Nucleus accumbens (tissue), 56 donors: ENCODE results near the gene CDK6.

Source experiments
- DNase-seq, 56 donors: peaks; one replicate each; lab custom pipeline; 2025; lab: John Stamatoyannopoulos, UW

The CDK6 gene

GRCh38 chr7:92848441-92848840, 12.1 kb upstream of the CDK6 start:
- DNase-seq = no peak

GRCh38 chr7:92847305-92847704, 10.9 kb upstream of the CDK6 start:
- no peak for DNase-seq

GRCh38 chr7:92845736-92846135, 9.4 kb upstream of the CDK6 start:
- DNase-seq = no peak

DNA sequence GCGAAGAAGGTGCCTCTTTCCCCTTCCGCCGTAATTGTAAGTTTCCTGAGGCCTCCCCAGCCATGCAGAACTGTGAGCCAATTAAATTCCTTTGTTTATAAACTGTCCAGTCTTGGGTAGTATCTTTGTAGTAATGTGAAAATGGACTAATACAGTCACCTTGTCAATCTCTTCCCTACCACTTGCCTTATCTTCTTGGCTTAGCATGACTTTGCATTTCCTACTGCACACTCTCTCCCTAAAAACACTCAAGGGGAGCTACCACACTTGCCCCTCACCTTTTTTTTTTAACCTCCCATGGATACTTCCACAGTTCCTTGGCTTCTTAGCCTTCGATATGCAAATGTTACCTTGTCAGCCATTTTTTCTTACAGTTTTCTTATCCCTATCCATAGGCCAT, 7.4 kb upstream of the CDK6 start:
- DNase-seq = no peak

DNA sequence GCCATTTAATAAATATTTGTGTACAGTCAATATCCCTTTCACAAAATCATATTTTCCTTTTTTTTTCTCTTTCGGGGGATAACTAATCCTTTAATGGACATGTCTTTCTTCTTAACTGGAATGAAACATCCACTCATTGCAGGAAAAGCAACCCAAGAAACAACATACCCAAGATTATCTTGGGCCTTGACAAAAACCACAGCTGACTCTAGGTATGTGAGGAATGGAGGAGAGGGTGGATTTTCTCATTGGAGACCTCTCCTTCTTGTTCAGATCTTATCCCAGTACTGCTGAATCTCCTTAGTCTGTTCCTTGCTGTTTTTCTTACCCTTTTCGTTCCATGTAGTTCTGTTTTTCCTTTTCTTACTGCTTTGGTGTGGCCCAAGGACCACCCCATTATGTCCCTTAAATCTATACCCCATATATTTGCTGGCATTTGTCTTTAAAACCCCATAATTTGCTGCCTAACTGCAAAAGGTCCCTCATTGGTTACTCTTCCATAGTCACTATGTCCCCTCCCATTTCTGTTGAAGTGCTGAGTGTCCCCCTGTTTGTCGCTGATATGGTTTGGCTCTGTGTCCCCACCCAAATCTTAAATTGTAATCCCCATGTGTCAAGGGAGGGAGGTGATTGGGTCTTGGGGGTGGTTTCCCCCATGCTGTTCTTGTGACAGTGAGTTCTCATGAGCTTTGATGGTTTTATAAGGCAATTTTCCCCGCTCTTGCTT, 6.8 kb upstream of the CDK6 start:
- DNase-seq = no peak

DNA sequence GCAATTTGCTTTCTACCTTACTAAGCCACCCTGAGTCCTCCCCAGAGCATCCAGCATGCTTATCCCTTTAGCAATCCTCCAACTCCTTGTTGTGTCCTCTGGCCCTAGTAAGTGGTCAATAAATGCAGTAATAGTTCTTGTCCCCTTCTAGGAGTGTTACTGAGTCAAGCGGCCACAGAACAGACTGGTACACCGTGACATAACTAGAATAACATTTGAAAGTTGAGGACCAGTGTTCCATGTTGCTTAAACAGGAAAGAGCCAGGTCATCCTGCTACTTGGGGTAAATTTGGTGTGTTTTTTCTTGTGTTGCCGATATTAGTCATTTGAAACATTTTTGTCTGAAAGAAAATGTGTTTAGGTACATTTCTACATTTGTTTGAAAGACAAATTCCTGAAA, 4.8 kb upstream of the CDK6 start:
- no peak for DNase-seq

DNA sequence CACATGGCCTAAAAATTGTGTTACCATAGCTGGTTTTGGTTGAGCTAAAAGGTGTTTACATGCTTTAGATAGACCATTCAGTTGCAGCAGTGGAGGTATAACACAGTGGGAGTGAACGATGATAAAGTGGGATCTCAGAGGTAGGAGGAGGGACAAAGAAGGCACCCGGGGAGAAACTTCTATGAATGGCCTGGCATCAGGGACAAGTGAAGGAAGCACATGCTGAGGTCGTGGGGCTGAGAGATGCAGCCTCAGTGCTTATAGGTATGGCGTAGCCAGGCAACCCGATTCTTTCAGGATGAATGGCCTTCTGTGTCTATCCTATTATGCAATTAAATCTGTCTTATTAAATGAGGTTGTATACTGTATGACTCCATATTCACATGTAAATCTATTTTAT, 3.9 kb upstream of the CDK6 start:
- DNase-seq = no peak

DNA sequence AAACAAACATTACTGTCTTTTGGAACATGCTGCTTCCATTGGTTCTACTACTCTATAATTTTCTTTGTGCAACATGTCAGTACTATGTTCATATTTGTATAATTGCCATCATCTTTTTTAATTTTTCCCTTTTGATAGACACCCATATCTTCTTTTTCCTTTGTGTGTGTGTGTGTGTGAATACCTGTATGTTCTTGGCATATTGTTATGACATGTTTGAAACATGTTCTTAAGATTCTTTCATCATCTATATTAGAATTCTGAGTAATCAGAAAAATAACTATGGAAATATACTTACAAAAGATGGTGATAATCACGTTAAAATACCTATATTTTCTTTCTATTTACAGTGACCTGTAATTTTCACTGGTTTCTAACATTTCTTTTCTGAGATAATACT, 3.5 kb upstream of the CDK6 start:
- no peak for DNase-seq

DNA sequence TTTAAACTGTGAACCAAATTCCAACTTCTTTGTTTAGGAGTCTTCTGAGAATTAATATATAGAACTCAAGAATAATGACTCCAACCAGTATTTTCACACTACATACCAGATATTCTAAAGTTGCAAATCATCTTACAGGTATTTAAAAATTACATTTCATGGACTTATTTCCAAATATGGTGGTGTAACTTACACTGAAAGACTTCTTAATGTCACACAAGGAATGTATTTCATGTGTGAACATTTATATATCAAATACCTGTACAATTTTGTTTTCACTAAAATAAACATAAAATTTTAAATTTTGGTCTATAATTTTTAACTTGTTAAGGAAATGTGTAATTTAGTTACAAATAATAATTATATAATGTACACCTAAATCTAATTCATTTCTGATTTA, 2.6 kb upstream of the CDK6 start:
- no peak for DNase-seq

GRCh38 chr7:92837000-92837749, 802 bp upstream of the CDK6 start:
- peak in 1 of 56 donors; percentile 6 for DNase-seq

GRCh38 chr7:92835851-92836488, 403 bp downstream of the CDK6 start:
- DNase-seq = peak in 16 of 56 donors; percentile 9 to 55 (median 29)

DNA sequence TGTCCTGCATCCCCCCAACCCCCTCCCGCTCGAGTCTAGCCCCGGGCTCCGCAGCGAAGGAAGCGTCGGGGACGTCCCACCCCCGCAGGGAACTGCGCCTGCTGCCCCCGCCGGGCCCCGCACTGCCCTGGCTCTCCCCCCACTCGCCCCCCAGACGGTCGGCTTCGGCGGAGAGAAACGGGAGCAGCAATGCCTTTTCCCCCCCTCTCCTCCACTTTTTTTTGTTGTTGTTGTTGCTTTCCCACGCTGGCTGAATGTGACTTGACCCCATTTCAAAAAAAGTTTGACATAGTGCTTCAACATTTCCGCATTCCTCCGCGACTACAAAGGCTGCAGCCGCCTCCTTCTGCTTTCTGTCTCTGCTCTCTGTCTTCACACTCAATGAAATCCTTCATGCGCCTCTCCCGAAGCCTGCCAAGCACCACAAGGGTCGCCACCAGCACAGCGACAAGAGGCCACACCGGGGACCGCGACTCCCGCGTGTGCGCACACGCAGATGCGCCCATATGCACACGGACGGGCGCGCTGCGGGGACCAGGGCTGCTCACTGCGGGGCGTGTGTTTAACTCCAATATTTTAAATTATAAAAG, 1.0 kb downstream of the CDK6 start:
- DNase-seq = peak in 27 of 56 donors; percentile 5 to 54 (median 27)

- peak in 4 of 56 donors; percentile 20 to 51 (median 26) for DNase-seq
These were observed 1.7 kb downstream of the CDK6 start for GRCh38 chr7:92834507-92835260.

DNA sequence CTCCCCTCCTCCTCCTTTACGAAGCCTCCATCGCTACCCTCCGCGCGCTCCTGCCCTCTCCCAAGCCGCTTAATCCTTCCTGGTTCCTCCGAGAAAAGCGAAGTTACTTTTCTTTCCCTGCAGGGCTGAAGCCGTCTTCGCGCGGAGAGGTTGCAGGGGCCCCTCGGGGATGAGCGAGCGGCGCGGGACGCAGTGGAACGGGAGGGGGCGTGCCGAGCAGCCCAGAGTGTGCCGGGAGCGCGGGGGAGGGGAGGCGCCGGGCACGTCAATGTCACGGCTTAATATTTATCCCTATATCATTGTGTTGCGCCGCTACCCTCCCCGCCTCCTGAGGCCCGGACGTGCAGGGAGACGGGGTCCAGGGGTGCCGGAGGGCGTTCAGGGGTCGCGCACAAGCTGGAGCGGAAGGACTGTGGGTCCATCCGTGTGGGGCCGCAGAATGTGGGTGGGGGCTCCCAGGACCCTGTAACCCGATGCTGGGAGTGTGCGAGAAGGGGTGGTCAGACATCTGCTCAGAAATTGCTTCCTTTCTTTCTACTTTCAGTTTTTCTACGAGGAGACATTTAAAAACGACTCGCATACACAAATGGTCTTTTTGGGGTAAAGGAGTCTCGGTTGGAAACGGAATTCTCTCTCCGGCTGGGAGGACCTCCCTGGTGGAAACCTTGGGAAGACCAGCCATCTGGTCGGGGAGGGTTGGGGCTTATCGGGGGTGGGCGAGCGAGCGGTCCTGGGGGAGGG, 2.4 kb downstream of the CDK6 start:
- DNase-seq = peak in 54 of 56 donors; percentile 4 to 82 (median 62)

- DNase-seq = peak in 55 of 56 donors; percentile 28 to 88 (median 72)
These were observed 3.2 kb downstream of the CDK6 start for GRCh38 chr7:92833024-92833765.

- peak in 6 of 56 donors; percentile 13 to 57 (median 28) for DNase-seq
These were observed 3.8 kb downstream of the CDK6 start for GRCh38 chr7:92832534-92833023.

GRCh38 chr7:92831716-92832533, 4.4 kb downstream of the CDK6 start:
- DNase-seq = no peak
